ENCODE measurements around the gene USH2A.

- TF ChIP-seq CTCF (IDR thresholded peaks at IDR 0.05) (no peak), POLR2A (IDR thresholded peaks at IDR 0.05) (no peak), POLR2AphosphoS5 (IDR thresholded peaks at IDR 0.05) (no peak)
Measured at GRCh38 chr1:215584389-215584788, 838.9 kb downstream of the USH2A start.

Measured in breast epithelium (tissue), 3 donors.